H1 (cell line): ENCODE data around the gene PPIP5K1. TPM values are rescaled to one million over a fixed set of nuclear protein-coding genes. Genes with fewer than 3 reads are reported as not detected.

ENCODE experiments used
- CREB1 ChIP-seq: IDR thresholded peaks from 2 replicates; pipeline ENCODE4 v1.6.1; 2012; ENCODE audit warnings: inconsistent platforms
- EZH2 ChIP-seq: fragments of 200-600 bp; sonication (generic); IDR thresholded peaks from 2 replicates; pipeline ENCODE4 v1.7.1; 2012; ENCODE audit warnings: low read depth, mild to moderate bottlenecking, moderate library complexity, low read length, inconsistent platforms; ENCODE audit not compliant: severe bottlenecking
- FOSL1 ChIP-seq: IDR thresholded peaks from 2 replicates; pipeline ENCODE4 v1.6.1; 2011; ENCODE audit warnings: mild to moderate bottlenecking, low read depth, low read length, moderate library complexity; ENCODE audit not compliant: insufficient read depth
- SP1 ChIP-seq: IDR thresholded peaks from 2 replicates; pipeline ENCODE4 v1.6.1; 2011; ENCODE audit warnings: low read depth, low read length
- polyA plus RNA-seq, 7 experiments: library from polyadenylated mRNA; depleted of rRNA in 3 of 7; stranded (reverse) in 5 of 7; unstranded in 2 of 7; fragments of >200 nt in 5 of 7; fragments of 200-250 nt in 2 of 7; gene quantifications; 1 replicate in 5 of 7; 2 replicates in 1 of 7; 4 replicates in 1 of 7; pipeline versions ENCODE4 v1.2.1 to v1.2.3, GENCODE V29; 2011 to 2013; ENCODE audit warnings: missing spikeins in 2 of 7, mixed read lengths in 2 of 7
- total RNA-seq: library from RNA; stranded (reverse); fragmentation: NEBNext Ultra II Directional; extraction: Animal tissue kit (Norgen Biotek cat#: 25700); gene quantifications from 2 replicates; pipeline ENCODE4 v1.2.1, GENCODE V29; 2021

Gene PPIP5K1
- total and polyA plus RNA-seq, 2 of the 8 experiments (the other 6 are each of a cell fraction or from before 2014, with no cell fraction given), result 18.8 to 22.7 TPM

- TF ChIP-seq FOSL1 (no peak), EZH2 (no peak), CREB1 (no peak), SP1 (no peak)
Observed at GRCh38 chr15:43487271-43487895, 102.6 kb downstream of the PPIP5K1 start (continued).
